HEK293 (cell line): ENCODE measurements around the gene ADAMTSL5.
A peak's percentile ranks its signal among the peaks of the same experiment; 100 is the strongest.

ENCODE experiments used
- ATF2 ChIP-seq: fragments of 450-650 bp; formaldehyde crosslinking; IDR thresholded peaks from 2 replicates; pipeline ENCODE4 v1.5.1; 2016; ENCODE audit warnings: missing biosample characterization, missing genetic modification characterization, low read depth
- CTCF ChIP-seq: fragments of 450-650 bp; formaldehyde crosslinking; IDR thresholded peaks from 2 replicates; pipeline ENCODE4 v1.5.1; 2016; ENCODE audit warnings: missing biosample characterization, missing genetic modification characterization
- GLIS1 ChIP-seq: fragments of 450-650 bp; formaldehyde crosslinking; IDR thresholded peaks from 2 replicates; pipeline ENCODE4 v1.5.1; 2016; ENCODE audit warnings: missing biosample characterization, missing genetic modification characterization
- HIC1 ChIP-seq: fragments of 450-650 bp; formaldehyde crosslinking; IDR thresholded peaks from 2 replicates; pipeline ENCODE4 v1.5.1; 2016; ENCODE audit warnings: missing biosample characterization, missing genetic modification characterization
- KLF10 ChIP-seq: fragments of 450-650 bp; IDR thresholded peaks from 2 replicates; pipeline ENCODE4 v1.5.1; 2018; ENCODE audit warnings: missing biosample characterization, mild to moderate bottlenecking, missing genetic modification characterization
- KLF17 ChIP-seq: fragments of 450-650 bp; formaldehyde crosslinking; IDR thresholded peaks from 2 replicates; pipeline ENCODE4 v1.5.1; 2016; ENCODE audit warnings: missing biosample characterization, missing genetic modification characterization
- MEIS1 ChIP-seq: sonication (generic); formaldehyde crosslinking; IDR thresholded peaks from 2 replicates; pipeline ENCODE4 v1.8.1; 2022; ENCODE audit warnings: missing genetic modification reagents, mild to moderate bottlenecking, borderline replicate concordance
- MYNN ChIP-seq: fragments of 450-650 bp; formaldehyde crosslinking; IDR thresholded peaks from 2 replicates; pipeline ENCODE4 v1.5.1; 2016; ENCODE audit warnings: missing biosample characterization, missing genetic modification characterization, borderline replicate concordance
- SP7 ChIP-seq: fragments of 450-650 bp; formaldehyde crosslinking; IDR thresholded peaks from 2 replicates; pipeline ENCODE4 v1.5.1; 2016; ENCODE audit warnings: missing biosample characterization, missing genetic modification characterization
- ZBTB49 ChIP-seq: fragments of 450-650 bp; formaldehyde crosslinking; IDR thresholded peaks from 2 replicates; pipeline ENCODE4 v1.5.1; 2016; ENCODE audit warnings: missing biosample characterization, missing genetic modification characterization, low read depth
- ZFHX2 ChIP-seq: fragments of 450-650 bp; formaldehyde crosslinking; conservative IDR thresholded peaks from 2 replicates; pipeline ENCODE4 v1.5.1; 2016; ENCODE audit warnings: missing biosample characterization, missing genetic modification characterization
- ZIC2 ChIP-seq: fragments of 450-650 bp; formaldehyde crosslinking; IDR thresholded peaks from 2 replicates; pipeline ENCODE4 v1.5.1; 2016; ENCODE audit warnings: missing biosample characterization, missing genetic modification characterization
- ZNF10 ChIP-seq: fragments of 450-650 bp; formaldehyde crosslinking; IDR thresholded peaks from 2 replicates; pipeline ENCODE4 v1.5.1; 2017; ENCODE audit warnings: missing biosample characterization, missing genetic modification characterization
- ZNF112 ChIP-seq: fragments of 450-650 bp; formaldehyde crosslinking; IDR thresholded peaks from 2 replicates; pipeline ENCODE4 v1.5.0; 2017; ENCODE audit warnings: missing biosample characterization, missing genetic modification characterization
- ZNF169 ChIP-seq: fragments of 450-650 bp; formaldehyde crosslinking; IDR thresholded peaks from 2 replicates; pipeline ENCODE4 v1.5.1; 2016; ENCODE audit warnings: missing biosample characterization, missing genetic modification characterization
- ZNF311 ChIP-seq: fragments of 450-650 bp; formaldehyde crosslinking; IDR thresholded peaks from 2 replicates; pipeline ENCODE4 v1.5.1; 2017; ENCODE audit warnings: missing biosample characterization, missing genetic modification characterization, borderline replicate concordance
- ZNF513 ChIP-seq: fragments of 450-650 bp; IDR thresholded peaks from 2 replicates; pipeline ENCODE4 v1.5.1; 2018; ENCODE audit warnings: missing biosample characterization, missing genetic modification characterization
- ZNF521 ChIP-seq: fragments of 450-650 bp; formaldehyde crosslinking; IDR thresholded peaks from 2 replicates; pipeline ENCODE4 v1.5.1; 2017; ENCODE audit warnings: missing biosample characterization, mild to moderate bottlenecking, missing genetic modification characterization
- ZNF571 ChIP-seq: fragments of 450-650 bp; formaldehyde crosslinking; IDR thresholded peaks from 2 replicates; pipeline ENCODE4 v1.5.0; 2017; ENCODE audit warnings: missing biosample characterization, missing genetic modification characterization
- ZNF610 ChIP-seq: fragments of 450-650 bp; formaldehyde crosslinking; IDR thresholded peaks from 2 replicates; pipeline ENCODE4 v1.5.1; 2016; ENCODE audit warnings: missing biosample characterization, missing genetic modification characterization, borderline replicate concordance
- ZNF629 ChIP-seq: fragments of 450-650 bp; formaldehyde crosslinking; IDR thresholded peaks from 2 replicates; pipeline ENCODE4 v1.5.1; 2017; ENCODE audit warnings: missing biosample characterization, missing genetic modification characterization
- ZNF658 ChIP-seq: fragments of 450-650 bp; formaldehyde crosslinking; IDR thresholded peaks from 2 replicates; pipeline ENCODE4; 2016; ENCODE audit warnings: missing biosample characterization, missing genetic modification characterization
- ZNF843 ChIP-seq: fragments of 450-650 bp; formaldehyde crosslinking; IDR thresholded peaks from 2 replicates; pipeline ENCODE4 v1.5.1; 2016; ENCODE audit warnings: missing biosample characterization, missing genetic modification characterization
- ZSCAN23 ChIP-seq: fragments of 450-650 bp; formaldehyde crosslinking; IDR thresholded peaks from 2 replicates; pipeline ENCODE4 v1.5.1; 2016; ENCODE audit warnings: missing biosample characterization, missing genetic modification characterization
- ZSCAN4 ChIP-seq: fragments of 450-650 bp; formaldehyde crosslinking; IDR thresholded peaks from 2 replicates; pipeline ENCODE4 v1.5.1; 2017; ENCODE audit warnings: missing biosample characterization, missing genetic modification characterization
- ZSCAN5A ChIP-seq: fragments of 450-650 bp; formaldehyde crosslinking; IDR thresholded peaks from 2 replicates; pipeline ENCODE4 v1.5.1; 2016; ENCODE audit warnings: missing biosample characterization, missing genetic modification characterization

The ADAMTSL5 gene

GRCh38 chr19:1503089-1503924 lies 9.5 kb downstream of the ADAMTSL5 start (continued):
- TF ChIP-seq ZNF843 (peak; percentile 31; the same call in 1 of the 2 replicates), ZIC2 (tag by site-specific recombination) (peak; percentile 91), MEIS1 (CRISPR knock-in tag) (no peak), ZSCAN4 (tag by site-specific recombination) (no peak), ZNF571 (tag by site-specific recombination) (no peak), KLF17 (peak; percentile 72), ZNF10 (peak; percentile 31; the same call in 1 of the 2 replicates), HIC1 (tag by site-specific recombination) (no peak; the same call in none of the 2 replicates), ZNF169 (no peak), ZBTB49 (tag by site-specific recombination) (no peak), ZNF513 (tag by site-specific recombination) (no peak), ZNF610 (tag by site-specific recombination) (peak; percentile 76; the same call in 1 of the 2 replicates), SP7 (peak; percentile 62), GLIS1 (tag by site-specific recombination) (peak; percentile 92), ZNF112 (tag by site-specific recombination) (no peak), KLF10 (0 out of 2 replicates have a peak, but pooled peaks have one; percentile 21), ATF2 (tag by site-specific recombination) (no peak), MYNN (no peak), ZNF629 (tag by site-specific recombination) (no peak; the same call in none of the 2 replicates), ZSCAN5A (no peak), CTCF (tag by site-specific recombination) (peak; percentile 95), ZSCAN23 (tag by site-specific recombination) (no peak), ZNF311 (tag by site-specific recombination) (no peak), ZFHX2 (tag by site-specific recombination) (peak; percentile 76), ZNF658 (tag by site-specific recombination) (no peak), ZNF521 (no peak)
